Activated naive CD8-positive, alpha-beta T cell (primary cell): ENCODE measurements around the gene COPS4.

Experiments
- H3K27ac Mint-ChIP-seq: one replicate; pipeline ENCODE4 v1.8.0; 2021; ENCODE audit warnings: mixed read lengths
- H3K27me3 Mint-ChIP-seq: one replicate; pipeline ENCODE4 v1.8.0; 2021; ENCODE audit warnings: mixed read lengths
- H3K36me3 Mint-ChIP-seq: one replicate; pipeline ENCODE4 v1.8.0; 2021; ENCODE audit warnings: mixed read lengths
- H3K4me1 Mint-ChIP-seq: one replicate; pipeline ENCODE4 v1.8.0; 2021; ENCODE audit warnings: low read depth, mixed read lengths
- H3K4me3 Mint-ChIP-seq: one replicate; pipeline ENCODE4 v1.8.0; 2021; ENCODE audit warnings: mild to moderate bottlenecking, mixed read lengths
- H3K9me3 Mint-ChIP-seq: one replicate; pipeline ENCODE4 v1.8.0; 2021; ENCODE audit warnings: low read depth, mixed read lengths

COPS4 gene

GRCh38 chr4:83114576-83114975 lies 79.6 kb downstream of the COPS4 start, which contains the start of gene PLAC8:
Gene PLAC8 (minus strand): TSS chr4:83114729. CDS start chr4:83107921, 6,808 bp downstream.
- Mint-ChIP-seq H3K4me3 (peak within 1 kb of the TSS; percentile 94), H3K27ac (peak within 1 kb of the TSS; percentile 96), H3K27me3 (no peaks in the 10 kb centered on the region), H3K4me1 (peaks cover 60% of the 10 kb centered on the region), H3K9me3 (no peaks in the 10 kb centered on the region), H3K36me3 (peaks cover 3% of the 10 kb centered on the region)

- Mint-ChIP-seq H3K9me3 (no peaks in the 10 kb centered on the region), H3K4me1 (peaks cover 60% of the 10 kb centered on the region), H3K27ac (peak overlapping the region; percentile 96), H3K4me3 (peak overlapping the region; percentile 94), H3K27me3 (no peaks in the 10 kb centered on the region), H3K36me3 (peaks cover 3% of the 10 kb centered on the region)
Observed at GRCh38 chr4:83115000-83115399, 80.0 kb downstream of the COPS4 start.

- peaks cover 53% of the 10 kb centered on the region for H3K4me1 Mint-ChIP-seq
- no peaks in the 10 kb centered on the region for H3K9me3 Mint-ChIP-seq
- peak overlapping the region; percentile 96 for H3K27ac Mint-ChIP-seq
- H3K4me3 Mint-ChIP-seq: no peak overlapping the region
- H3K36me3 Mint-ChIP-seq: peaks cover under 1% of the 10 kb centered on the region
- no peaks in the 10 kb centered on the region for H3K27me3 Mint-ChIP-seq
Observed at GRCh38 chr4:83115656-83116285, 80.8 kb downstream of the COPS4 start.

GRCh38 chr4:83118869-83119268 lies 83.9 kb downstream of the COPS4 start:
- Mint-ChIP-seq H3K9me3 (peaks cover 3% of the 10 kb centered on the region), H3K27me3 (no peaks in the 10 kb centered on the region), H3K4me1 (peaks cover 32% of the 10 kb centered on the region), H3K27ac (no peak overlapping the region), H3K4me3 (no peak overlapping the region), H3K36me3 (no peaks in the 10 kb centered on the region)

GRCh38 chr4:83121246-83121645 lies 86.3 kb downstream of the COPS4 start:
- no peak overlapping the region for H3K4me3 Mint-ChIP-seq

GRCh38 chr4:83124111-83124780 lies 89.3 kb downstream of the COPS4 start:
- H3K36me3 Mint-ChIP-seq: no peaks in the 10 kb centered on the region
- H3K27me3 Mint-ChIP-seq: no peaks in the 10 kb centered on the region
- H3K27ac Mint-ChIP-seq: no peak overlapping the region
- peaks cover 3% of the 10 kb centered on the region for H3K9me3 Mint-ChIP-seq
- peaks cover 17% of the 10 kb centered on the region for H3K4me1 Mint-ChIP-seq
- no peak overlapping the region for H3K4me3 Mint-ChIP-seq

More at GRCh38 chr4:83121246-83121645, 86.3 kb downstream of the COPS4 start:
- Mint-ChIP-seq H3K36me3 (no peaks in the 10 kb centered on the region), H3K27me3 (no peaks in the 10 kb centered on the region), H3K9me3 (peaks cover 3% of the 10 kb centered on the region), H3K4me1 (peaks cover 20% of the 10 kb centered on the region), H3K27ac (no peak overlapping the region)
